Naive thymus-derived CD8-positive, alpha-beta T cell (primary cell): ENCODE measurements around the gene CATSPER4. TPM values are rescaled to one million over a fixed set of nuclear protein-coding genes. Genes with fewer than 3 reads are reported as not detected.
A peak's percentile ranks its signal among the peaks of the same experiment; 100 is the strongest.

Source experiments
- ATAC-seq, 2 donors: fragments of 150-1000 bp; cut with Tn5 transposase in 1 of 2; sonication (Bioruptor Pico), chemical (Tn5 transposase) in 1 of 2; 1 replicate in 1 of 2; 2 replicates in 1 of 2; pipeline ENCODE4 v1.10.0; 2021; ENCODE audit warnings: mild to moderate bottlenecking in 2 of 2, moderate library complexity in 2 of 2
- POLR2A ChIA-PET: fragments of 350-600 bp; sonication (Branson Sonifier 250); formaldehyde crosslinking; loops from one replicate; lab custom pipeline; 2021; ENCODE audit warnings: antibody characterized with exemption; lab: Charles Lee
- DNase-seq, 10 donors: peaks; one replicate each; pipeline versions ENCODE4 v3.0.0 to v3.0.0-alpha.2; 2020 to 2022
- H3K27ac Mint-ChIP-seq, 10 donors: one replicate each; pipeline ENCODE4 v1.8.0; 2020 to 2022; ENCODE audit warnings: mild to moderate bottlenecking in 10 of 10, mixed read lengths in 10 of 10, moderate library complexity in 4 of 10, inconsistent platforms in 1 of 10
- H3K27me3 Mint-ChIP-seq, 5 donors: one replicate each; pipeline ENCODE4 v1.8.0; 2021 to 2022; ENCODE audit warnings: mixed read lengths in 5 of 5
- H3K36me3 Mint-ChIP-seq, 3 donors: one replicate each; pipeline ENCODE4 v1.8.0; 2020 to 2022; ENCODE audit warnings: mixed read lengths in 3 of 3, mild to moderate bottlenecking in 2 of 3, inconsistent platforms in 1 of 3
- H3K4me1 Mint-ChIP-seq, 4 donors: one replicate each; pipeline ENCODE4 v1.8.0; 2021 to 2022; ENCODE audit warnings: mixed read lengths in 4 of 4
- H3K4me3 Mint-ChIP-seq, 10 donors: one replicate each; pipeline ENCODE4 v1.8.0; 2020 to 2022; ENCODE audit warnings: mild to moderate bottlenecking in 10 of 10, mixed read lengths in 10 of 10, moderate library complexity in 6 of 10, inconsistent platforms in 1 of 10
- H3K9me3 Mint-ChIP-seq, 9 donors: one replicate each; pipeline ENCODE4 v1.8.0; 2020 to 2022; ENCODE audit warnings: mixed read lengths in 9 of 9, mild to moderate bottlenecking in 3 of 9, inconsistent platforms in 1 of 9, moderate library complexity in 1 of 9
- polyA plus RNA-seq, 3 donors: library from polyadenylated mRNA; unstranded; fragments of 300-500 nt; fragmentation: Illumina TruSeq; gene quantifications; one replicate each; pipeline ENCODE4 v1.2.3, GENCODE V29; 2021
- total RNA-seq, 8 experiments: library from RNA in 2 of 8; stranded (reverse) in 2 of 8; gene quantifications; one replicate each; pipeline ENCODE4 v1.2.3 and lab custom pipeline; 2021 to 2026

CATSPER4 gene
- total and polyA plus RNA-seq, 5 experiments from 2014 or later = not detected

DNA sequence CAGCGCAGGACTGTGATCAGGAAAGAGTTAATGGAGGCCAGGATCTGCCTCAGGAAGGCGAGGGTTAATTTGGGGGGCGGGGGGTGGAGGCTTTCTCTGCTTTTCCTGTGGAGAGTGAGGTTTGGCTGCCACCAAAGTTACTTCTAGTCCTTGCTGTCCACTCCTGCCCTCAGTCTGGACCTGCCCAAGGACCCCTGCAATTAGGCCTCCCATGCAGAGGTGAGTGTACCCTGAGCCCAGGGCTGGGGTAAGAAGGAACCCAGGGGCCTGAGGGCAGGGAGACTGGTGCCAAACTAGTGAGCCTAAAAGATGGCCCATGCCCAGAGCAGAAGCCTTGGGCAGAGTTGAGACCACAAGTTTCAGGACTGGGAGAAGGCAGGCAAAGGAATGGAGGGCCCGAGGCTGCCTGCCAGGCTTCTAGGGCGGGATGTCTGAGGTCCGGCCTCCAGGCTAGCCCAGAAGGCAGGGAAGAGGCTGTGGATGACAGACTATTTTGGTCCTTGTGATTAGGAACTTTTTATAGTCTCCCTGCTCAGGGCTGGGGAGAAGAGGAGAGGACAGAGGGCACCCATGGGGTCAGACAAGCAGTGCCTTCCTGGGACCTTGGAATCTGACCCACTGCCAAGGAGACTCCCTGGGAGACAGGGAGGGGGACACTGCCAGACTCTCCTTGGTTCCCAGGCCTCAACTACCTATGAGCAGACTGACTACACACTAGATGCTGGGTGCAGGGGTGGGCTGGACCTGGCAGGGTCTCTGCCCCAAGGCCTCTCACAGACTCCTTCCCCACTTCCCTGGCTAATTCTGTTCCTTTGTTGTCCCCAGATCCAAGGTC is 31.3 kb upstream of the CATSPER4 start, which contains the start of gene FAM110D:
Gene FAM110D (plus strand): TSS at position 172 of the 835 bp plus-strand sequence. CDS start 2,213 bp downstream, outside the sequence.
- H3K4me3 Mint-ChIP-seq = peak within 1 kb of the TSS in 3 of 10 donors; percentile 23 to 57 (median 46)
- POLR2A ChIA-PET = interaction anchor here (0.8 kb wide), 1 partner anchor 901 kb away, joined by 4 read pairs; no protein-coding TSS in a partner anchor
- DNase-seq (no peak), ATAC-seq (no peak)
- no peaks in the 10 kb centered on the region for H3K36me3 Mint-ChIP-seq
- H3K27me3 Mint-ChIP-seq = peaks cover 4 to 53% (median 23%) of the 10 kb centered on the region in 5 donors
- H3K27ac Mint-ChIP-seq = peak within 1 kb of the TSS in 1 of 10 donors; percentile 59
- H3K9me3 Mint-ChIP-seq = no peaks in the 10 kb centered on the region
- peaks cover 3 to 19% (median 13%) of the 10 kb centered on the region in 4 donors for H3K4me1 Mint-ChIP-seq

DNA sequence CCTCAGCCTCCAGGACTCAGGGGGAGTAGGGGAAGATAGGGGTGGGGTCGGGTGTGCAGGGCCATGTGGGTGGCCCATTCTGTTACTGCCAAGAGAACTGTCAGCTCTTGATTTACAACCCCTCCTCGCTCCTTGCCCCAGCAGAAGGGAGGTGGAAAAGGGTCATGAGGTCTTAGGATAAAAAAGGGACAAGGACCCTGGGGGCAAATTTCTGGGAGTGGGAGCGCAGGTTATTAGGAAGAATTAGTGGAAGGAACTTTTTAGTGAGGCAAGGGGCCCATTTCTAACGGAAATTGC is 30.7 kb upstream of the CATSPER4 start:
- Mint-ChIP-seq H3K36me3 (no peaks in the 10 kb centered on the region), H3K27me3 (peaks cover 4 to 54% (median 23%) of the 10 kb centered on the region in 5 donors), H3K9me3 (no peaks in the 10 kb centered on the region), H3K4me1 (peaks cover 3 to 23% (median 14%) of the 10 kb centered on the region in 4 donors), H3K27ac (peak overlapping the region in 1 of 10 donors; percentile 59), H3K4me3 (peak overlapping the region in 3 of 10 donors; percentile 23 to 57 (median 46))
- no peak for DNase-seq
- POLR2A ChIA-PET = interaction anchor here (0.8 kb wide), 1 partner anchor 900 kb away, joined by 4 read pairs; no protein-coding TSS in a partner anchor
- no peak for ATAC-seq

DNA sequence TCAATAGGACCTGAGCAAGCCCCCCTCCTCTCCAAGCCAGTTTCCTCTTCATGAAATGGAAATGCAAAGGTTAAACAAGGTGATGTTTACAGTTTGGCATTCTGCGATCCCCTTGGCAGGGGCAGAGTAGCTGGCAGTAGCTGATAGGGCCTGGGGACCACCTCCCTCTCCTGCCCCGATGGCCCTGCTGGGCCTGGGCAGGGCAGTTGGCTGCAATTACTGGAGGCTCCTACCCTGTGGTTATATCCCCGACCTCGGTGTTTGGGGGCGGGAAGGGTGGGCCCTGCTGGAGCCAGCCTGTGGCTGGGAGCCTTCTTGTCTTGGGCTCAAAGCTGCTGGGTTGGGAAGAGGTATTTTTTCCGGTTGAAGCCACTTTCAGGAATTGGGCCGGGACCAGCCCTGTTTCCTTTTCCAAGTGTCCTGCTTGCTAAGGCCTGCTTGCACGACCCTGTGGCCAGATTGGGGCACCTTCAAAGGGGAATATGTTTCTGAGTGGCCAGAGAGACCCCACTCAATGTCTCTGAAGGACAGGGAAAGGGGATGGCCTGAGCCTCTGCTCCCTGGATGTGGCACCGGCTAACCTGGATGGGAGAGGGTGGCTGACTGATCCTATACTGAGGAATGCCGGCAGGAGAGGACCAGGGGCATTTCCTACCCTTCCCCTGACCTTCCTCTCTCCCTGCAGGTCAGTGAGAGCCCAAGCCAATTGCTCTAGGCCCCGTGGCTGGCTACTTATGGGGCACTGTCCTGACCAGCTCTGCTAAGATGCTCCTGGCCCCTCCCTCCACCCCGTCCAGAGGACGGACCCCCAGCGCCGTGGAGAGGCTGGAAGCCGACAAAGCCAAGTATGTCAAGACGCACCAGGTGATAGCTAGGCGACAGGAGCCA is 29.6 kb upstream of the CATSPER4 start:
- Mint-ChIP-seq H3K9me3 (no peaks in the 10 kb centered on the region), H3K27ac (no peak overlapping the region), H3K27me3 (peaks cover 4 to 52% (median 17%) of the 10 kb centered on the region in 5 donors), H3K36me3 (no peaks in the 10 kb centered on the region), H3K4me3 (peak overlapping the region in 6 of 10 donors; percentile 19 to 57 (median 31)), H3K4me1 (peaks cover 3 to 22% (median 15%) of the 10 kb centered on the region in 4 donors)
- DNase-seq (no peak), ATAC-seq (no peak)
- POLR2A ChIA-PET = no interaction called here

DNA sequence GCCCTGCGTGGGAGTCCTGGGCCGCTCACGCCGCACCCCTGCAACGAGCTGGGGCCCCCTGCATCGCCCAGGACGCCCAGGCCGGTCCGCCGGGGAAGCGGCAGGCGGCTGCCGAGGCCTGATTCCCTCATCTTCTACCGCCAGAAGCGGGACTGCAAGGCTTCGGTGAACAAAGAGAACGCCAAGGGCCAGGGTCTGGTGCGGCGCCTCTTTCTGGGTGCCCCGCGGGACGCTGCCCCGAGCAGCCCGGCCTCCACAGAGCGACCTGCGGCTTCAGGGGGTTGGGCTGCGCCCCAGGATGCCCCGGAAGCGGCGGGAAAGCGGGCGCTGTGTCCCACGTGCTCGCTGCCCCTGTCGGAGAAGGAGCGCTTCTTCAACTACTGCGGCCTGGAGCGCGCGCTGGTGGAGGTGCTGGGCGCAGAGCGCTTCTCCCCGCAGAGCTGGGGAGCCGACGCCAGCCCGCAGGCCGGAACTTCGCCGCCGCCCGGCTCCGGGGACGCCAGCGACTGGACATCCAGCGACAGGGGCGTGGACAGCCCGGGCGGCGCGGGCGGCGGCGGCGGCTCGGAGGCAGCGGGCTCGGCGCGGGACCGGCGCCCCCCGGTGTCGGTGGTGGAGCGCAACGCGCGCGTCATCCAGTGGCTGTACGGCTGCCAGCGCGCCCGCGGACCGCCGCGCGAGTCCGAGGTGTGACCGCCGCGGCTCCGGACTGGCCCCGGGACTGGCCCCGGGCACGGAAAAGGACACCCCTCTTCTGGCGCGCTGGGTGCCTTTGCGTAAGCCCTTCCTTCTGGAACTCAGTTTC is 28.8 kb upstream of the CATSPER4 start:
- peaks cover 3 to 19% (median 14%) of the 10 kb centered on the region in 4 donors for H3K4me1 Mint-ChIP-seq
- H3K27ac Mint-ChIP-seq = no peak overlapping the region
- peak; percentile 70 to 71 for ATAC-seq
- H3K9me3 Mint-ChIP-seq = no peaks in the 10 kb centered on the region
- H3K36me3 Mint-ChIP-seq = no peaks in the 10 kb centered on the region
- H3K27me3 Mint-ChIP-seq = peaks cover 4 to 52% (median 17%) of the 10 kb centered on the region in 5 donors
- POLR2A ChIA-PET = no interaction called here
- peak in 8 of 10 donors; percentile 16 to 67 (median 32) for DNase-seq
- peak overlapping the region in 8 of 10 donors; percentile 36 to 75 (median 61) for H3K4me3 Mint-ChIP-seq

GRCh38 chr1:26162220-26162709 is 28.1 kb upstream of the CATSPER4 start:
- peaks cover 1 to 16% (median 11%) of the 10 kb centered on the region in 4 donors for H3K4me1 Mint-ChIP-seq
- H3K36me3 Mint-ChIP-seq = no peaks in the 10 kb centered on the region
- peaks cover 4 to 52% (median 16%) of the 10 kb centered on the region in 5 donors for H3K27me3 Mint-ChIP-seq
- DNase-seq (no peak), ATAC-seq (no peak)
- POLR2A ChIA-PET = no interaction called here
- H3K4me3 Mint-ChIP-seq = peak overlapping the region; percentile 14 to 75 (median 58)
- H3K27ac Mint-ChIP-seq = no peak overlapping the region
- no peaks in the 10 kb centered on the region for H3K9me3 Mint-ChIP-seq

DNA sequence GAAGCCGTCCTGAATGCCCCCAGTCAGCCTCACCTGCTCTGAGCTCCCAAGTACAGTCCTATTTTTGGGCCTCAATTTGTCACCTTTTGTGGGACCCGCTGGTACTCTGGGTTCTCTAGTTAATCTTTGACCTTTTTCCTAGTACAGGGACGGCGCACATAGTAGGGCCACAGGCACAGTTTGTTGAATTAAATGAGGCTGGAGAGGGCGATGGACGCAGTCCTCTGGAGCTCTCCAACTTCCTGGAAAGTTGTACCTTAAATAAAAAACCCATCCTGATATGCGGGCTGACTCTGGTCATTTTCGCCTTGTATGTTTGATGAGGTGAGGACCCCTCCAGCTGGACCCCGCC is 26.7 kb upstream of the CATSPER4 start:
- no peak for DNase-seq
- Mint-ChIP-seq H3K27me3 (peaks cover 4 to 40% (median 11%) of the 10 kb centered on the region in 5 donors), H3K4me3 (peak overlapping the region; percentile 18 to 61 (median 48)), H3K36me3 (no peaks in the 10 kb centered on the region), H3K9me3 (no peaks in the 10 kb centered on the region), H3K4me1 (peaks cover 0 to 16% (median 11%) of the 10 kb centered on the region in 4 donors), H3K27ac (no peak overlapping the region)
- no peak for ATAC-seq
- POLR2A ChIA-PET = interaction anchor here (0.7 kb wide), 1 partner anchor 216 kb away, joined by 4 read pairs; no protein-coding TSS in a partner anchor

DNA sequence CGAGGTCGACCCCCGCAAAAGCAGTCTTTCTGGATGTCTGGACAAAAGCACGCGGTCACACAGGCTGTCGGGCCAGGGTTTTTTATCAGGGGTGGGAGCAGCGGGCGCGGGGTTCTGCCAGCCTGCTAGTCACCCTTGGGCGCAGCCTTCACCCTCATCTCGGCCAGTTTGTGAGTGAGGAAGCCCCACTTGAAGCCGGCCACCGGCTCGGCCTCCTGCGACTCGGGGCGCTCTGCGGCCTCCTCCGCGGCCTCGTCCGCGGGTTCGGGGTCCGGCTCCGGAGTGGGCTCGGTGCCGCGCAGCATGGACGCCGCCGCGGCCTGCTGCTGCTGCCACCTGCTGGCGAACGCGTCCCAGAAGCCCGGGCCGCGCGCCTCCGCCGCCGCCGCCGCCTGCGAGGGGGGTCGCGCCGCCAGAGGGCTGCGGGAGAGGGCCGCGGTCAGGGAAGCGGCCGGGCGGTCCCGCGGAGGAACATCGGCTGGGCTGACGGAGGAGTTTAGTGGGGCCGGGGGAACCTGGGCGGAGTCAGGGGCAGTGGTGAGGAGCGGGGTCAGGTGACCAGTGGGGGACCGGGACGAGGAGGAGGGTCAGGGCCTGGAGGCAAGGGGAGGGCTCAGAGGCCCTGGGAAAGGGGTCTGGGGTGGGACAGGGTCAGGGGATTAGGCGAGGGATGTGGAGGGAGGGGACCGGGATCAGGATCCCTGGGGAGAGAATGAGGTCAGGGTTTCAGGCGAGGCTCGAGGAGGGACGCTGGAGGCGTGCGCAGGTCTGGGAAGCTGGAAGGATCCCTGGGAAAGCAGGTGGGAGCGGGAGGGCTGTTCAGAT is 26.2 kb upstream of the CATSPER4 start:
- ATAC-seq (peak; percentile 77 to 82), DNase-seq (peak in 8 of 10 donors; percentile 13 to 72 (median 60))
- Mint-ChIP-seq H3K27me3 (peaks cover 4 to 34% (median 11%) of the 10 kb centered on the region in 5 donors), H3K9me3 (no peaks in the 10 kb centered on the region), H3K27ac (peak overlapping the region in 2 of 10 donors; percentile 71 to 85), H3K36me3 (no peaks in the 10 kb centered on the region), H3K4me1 (peaks cover 0 to 16% (median 11%) of the 10 kb centered on the region in 4 donors), H3K4me3 (peak overlapping the region; percentile 48 to 82 (median 62))
- POLR2A ChIA-PET = interaction anchor here (0.5 kb wide), 1 partner anchor 183 kb away, joined by 4 read pairs; no protein-coding TSS in a partner anchor

GRCh38 chr1:26164861-26165842 is 25.2 kb upstream of the CATSPER4 start:
- Mint-ChIP-seq H3K4me3 (peak overlapping the region; percentile 15 to 82 (median 62)), H3K9me3 (no peaks in the 10 kb centered on the region), H3K27me3 (peaks cover 4 to 25% (median 8%) of the 10 kb centered on the region in 5 donors), H3K4me1 (peaks cover 0 to 16% (median 11%) of the 10 kb centered on the region in 4 donors), H3K36me3 (no peaks in the 10 kb centered on the region), H3K27ac (peak overlapping the region in 2 of 10 donors; percentile 77 to 85)
- DNase-seq (no peak), ATAC-seq (no peak)
- POLR2A ChIA-PET = interaction anchor here (1.0 kb wide), 1 partner anchor 62 kb away, joined by 7 read pairs; no protein-coding TSS in a partner anchor

DNA sequence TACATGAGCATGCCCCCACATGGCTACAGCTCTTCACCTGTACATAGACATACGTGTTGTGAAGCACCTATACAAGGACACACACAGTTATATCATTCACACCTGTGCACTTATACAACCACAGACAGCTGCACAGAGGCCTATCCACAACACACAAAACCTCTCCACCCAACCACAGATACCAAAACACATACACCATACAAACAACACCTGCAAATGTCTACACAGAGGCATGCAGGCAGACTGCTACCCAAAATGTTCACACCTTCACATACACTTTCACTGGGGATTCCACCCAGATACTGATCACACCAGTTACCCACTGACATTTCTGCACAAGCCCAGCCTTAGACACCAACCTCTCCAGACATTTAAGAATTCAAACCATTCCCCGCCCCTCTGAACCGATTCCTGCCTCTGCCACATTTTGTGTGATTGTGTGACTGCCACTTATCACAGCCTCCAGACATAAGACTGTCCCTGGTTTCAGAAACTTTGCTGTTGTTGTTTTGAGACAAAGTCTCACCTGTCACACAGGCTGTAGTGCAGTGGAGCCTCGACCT is 23.6 kb upstream of the CATSPER4 start:
- Mint-ChIP-seq H3K9me3 (no peaks in the 10 kb centered on the region), H3K36me3 (peaks cover 0 to 3% (median 0%) of the 10 kb centered on the region in 3 donors), H3K4me3 (peak overlapping the region in 1 of 10 donors; percentile 13), H3K4me1 (peaks cover 6 to 30% (median 22%) of the 10 kb centered on the region in 4 donors), H3K27ac (no peak overlapping the region), H3K27me3 (peaks cover 4 to 23% (median 8%) of the 10 kb centered on the region in 5 donors)
- no peak for DNase-seq
- POLR2A ChIA-PET = no interaction called here
- no peak for ATAC-seq
